Endothelial cell of umbilical vein (primary cell): ENCODE results near the gene CHD9. TPM values are rescaled to one million over a fixed set of nuclear protein-coding genes. Genes with fewer than 3 reads are reported as not detected.

Experiments used
- BruUV-seq: library from RNA; stranded (reverse); fragments of 400-500 nt; replicated peaks from 2 replicates; lab custom pipeline; 2021; lab: Mats Ljungman, UMichigan
- CTCF ChIA-PET: fragments of 300-600, 350-600 bp; sonication (Branson Sonifier 250); formaldehyde crosslinking; loops from one replicate; lab custom pipeline; 2021; ENCODE audit warnings: antibody characterized with exemption, inconsistent platforms; lab: Charles Lee
- POLR2A ChIA-PET: fragments of 300-600, 350-600 bp; sonication (Branson Sonifier 250); formaldehyde crosslinking; loops from one replicate; lab custom pipeline; 2021; ENCODE audit warnings: antibody characterized with exemption, inconsistent platforms; lab: Charles Lee
- DNase-seq: peaks from one replicate; pipeline ENCODE4 v3.0.0-alpha.2; 2011; ENCODE audit warnings: low read depth, low spot score
- FAIRE-seq: peaks from 2 replicates; lab custom pipeline; 2011; peaks lifted over from hg19 to GRCh38; lab: Jason Lieb, UNC
- H2AFZ ChIP-seq: 2 replicates; pipeline ENCODE4 v1.6.0; 2012; ENCODE audit warnings: low read depth, low read length, control low read depth, inconsistent platforms
- H3K27ac ChIP-seq: 2 replicates; pipeline ENCODE4 v1.5.1; 2011; ENCODE audit warnings: low read depth, mild to moderate bottlenecking, control low read depth, low read length, moderate library complexity; ENCODE audit not compliant: insufficient read depth
- H3K27me3 ChIP-seq, 2 experiments: 2 replicates each; pipeline versions ENCODE4 v1.6.0 to v1.6.1; 2011; ENCODE audit warnings: low read length in 2 of 2, mixed read lengths in 1 of 2; ENCODE audit not compliant: control insufficient read depth in 2 of 2, insufficient read depth in 2 of 2
- H3K36me3 ChIP-seq, 2 experiments: 2 replicates in 1 of 2; 3 replicates in 1 of 2; pipeline ENCODE4 v1.5.1; 2011; ENCODE audit warnings: low read length in 2 of 2, mild to moderate bottlenecking in 1 of 2, moderate library complexity in 1 of 2; ENCODE audit not compliant: control insufficient read depth in 2 of 2, insufficient read depth in 2 of 2; ENCODE audit errors: extremely low read depth in 1 of 2
- H3K4me1 ChIP-seq: 3 replicates; pipeline ENCODE4 v1.5.1; 2011; ENCODE audit warnings: mild to moderate bottlenecking, low read length; ENCODE audit not compliant: control insufficient read depth, insufficient read depth; ENCODE audit errors: extremely low read depth
- H3K4me2 ChIP-seq: 2 replicates; pipeline ENCODE4 v1.6.1; 2011; ENCODE audit warnings: low read length, control low read depth, mixed read lengths; ENCODE audit not compliant: insufficient read depth
- H3K4me3 ChIP-seq, 3 experiments: fragments of 200-600 bp in 1 of 3; sonication (generic), shearing (Covaris generic) in 1 of 3; replicated peaks in 1 of 3; 2 replicates each; pipeline ENCODE4 v1.5.1; 2011 to 2016; ENCODE audit warnings: control low read depth in 3 of 3, low read length in 3 of 3, mild to moderate bottlenecking in 2 of 3, inconsistent platforms in 1 of 3, low read depth in 1 of 3, moderate library complexity in 1 of 3; ENCODE audit not compliant: insufficient read depth in 1 of 3
- H3K79me2 ChIP-seq: 2 replicates; pipeline ENCODE4 v1.6.0; 2012; ENCODE audit warnings: low read length, inconsistent platforms; ENCODE audit not compliant: control insufficient read depth, insufficient read depth
- H3K9ac ChIP-seq: replicated peaks from 2 replicates; pipeline ENCODE3; 2011; ENCODE audit warnings: low read length, control low read depth; ENCODE audit not compliant: insufficient read depth; ENCODE audit errors: extremely low read depth
- H3K9me1 ChIP-seq: replicated peaks from 3 replicates; pipeline ENCODE4 v1.6.0; 2011; ENCODE audit warnings: mild to moderate bottlenecking, low read length; ENCODE audit not compliant: control insufficient read depth, insufficient read depth; ENCODE audit errors: extremely low read depth
- H3K9me3 ChIP-seq: replicated peaks from 2 replicates; pipeline ENCODE4 v1.5.1; 2012; ENCODE audit warnings: low read length, inconsistent platforms; ENCODE audit not compliant: control insufficient read depth, insufficient read depth
- H4K20me1 ChIP-seq: replicated peaks from 2 replicates; pipeline ENCODE3; 2011; ENCODE audit warnings: mild to moderate bottlenecking, low read length; ENCODE audit not compliant: control insufficient read depth, insufficient read depth; ENCODE audit errors: extremely low read depth
- EZH2 ChIP-seq: IDR thresholded peaks from 2 replicates; pipeline ENCODE4 v1.6.1; 2012; ENCODE audit warnings: borderline replicate concordance, low read depth, mild to moderate bottlenecking, moderate library complexity, low read length, inconsistent platforms; ENCODE audit not compliant: severe bottlenecking
- FOS ChIP-seq: IDR thresholded peaks from 2 replicates; pipeline ENCODE4 v1.6.1; 2011; ENCODE audit warnings: mild to moderate bottlenecking, low read length, moderate library complexity, borderline replicate concordance; ENCODE audit not compliant: insufficient read depth
- GATA2 ChIP-seq: IDR thresholded peaks from 2 replicates; pipeline ENCODE4 v1.7.0; 2011; ENCODE audit warnings: low read depth, mild to moderate bottlenecking, moderate library complexity, mixed read lengths, low read length; ENCODE audit not compliant: insufficient read length, insufficient read depth
- JUN ChIP-seq: IDR thresholded peaks from 2 replicates; pipeline ENCODE4 v1.6.1; 2011; ENCODE audit warnings: borderline replicate concordance, low read depth; ENCODE audit not compliant: insufficient read length, insufficient read depth
- MAX ChIP-seq: IDR thresholded peaks from 2 replicates; pipeline ENCODE4 v1.6.1; 2011; ENCODE audit not compliant: insufficient read depth, insufficient read length
- MYC ChIP-seq: IDR thresholded peaks from one replicate; pipeline ENCODE4 v1.6.1; 2011; ENCODE audit warnings: mild to moderate bottlenecking, low read depth, low read length
- POLR2A ChIP-seq: IDR thresholded peaks from 2 replicates; pipeline ENCODE4 v1.6.1; 2012; ENCODE audit warnings: low read depth, mild to moderate bottlenecking, control low read depth, low read length
- POLR2AphosphoS5 ChIP-seq: IDR thresholded peaks from 2 replicates; pipeline ENCODE4 v1.6.1; 2012; ENCODE audit warnings: low read depth, mild to moderate bottlenecking, control low read depth, low read length, moderate library complexity; ENCODE audit not compliant: insufficient read depth
- dilution Hi-C: fragments of 300-500 bp; cut with MboI; formaldehyde crosslinking; loops from one replicate; pipeline ENCODE4 v1.15.0; 2019; ENCODE audit warnings: low sequenced_read_pairs; ENCODE audit not compliant: extremely low pct_ligation_motif_present
- intact Hi-C: fragments of 100-400 bp; cut with micrococcal nuclease; formaldehyde crosslinking; loops from one replicate; pipeline ENCODE4 v1.10.0; 2022
- polyA plus RNA-seq, 4 experiments: library from polyadenylated mRNA; depleted of rRNA in 3 of 4; stranded (reverse) in 3 of 4; unstranded in 1 of 4; fragments of >200 nt; gene quantifications; 2 replicates each; pipeline versions ENCODE4 v1.2.1 to v1.2.3, GENCODE V29; 2011 to 2012; ENCODE audit warnings: missing spikeins in 1 of 4
- total RNA-seq: library from RNA; stranded (reverse); gene quantifications from 2 replicates; pipeline ENCODE4 v1.2.3, GENCODE V29; 2021
- TF ChIP-seq, protein P1 (sequence below), 2 donors: IDR thresholded peaks; 1 replicate in 1 of 2; 2 replicates in 1 of 2; pipeline ENCODE4 v1.5.1; 2011; ENCODE audit warnings: low read length in 2 of 2, mild to moderate bottlenecking in 2 of 2, moderate library complexity in 2 of 2, control low read depth in 1 of 2, inconsistent platforms in 1 of 2, low read depth in 1 of 2; ENCODE audit not compliant: insufficient read depth in 1 of 2; ENCODE audit errors: extremely low read depth in 1 of 2

Gene CHD9
- total and polyA plus RNA-seq, 2 donors (not counting 3 experiments of a cell fraction or from before 2014, with no cell fraction given), result 9.9 to 59.2 TPM

- dilution Hi-C loops, result no loop called here
- ChIA-PET POLR2A (no interaction called here), CTCF (interaction anchor here (1.4 to 2.0 kb wide), 2 partner anchors 19 to 1165 kb away, joined by 3 to 6 read pairs; no protein-coding TSS in a partner anchor)
- no peaks in the 10 kb centered on the region for H3K9me1 ChIP-seq
- FAIRE-seq (no peak), DNase-seq (no peak)
- H3K79me2 ChIP-seq, result no peaks in the 10 kb centered on the region
- no TSS peak for BruUV-seq
- H3K4me3 ChIP-seq, result no peak overlapping the region
- no peak for TF ChIP-seq JUN
- TF ChIP-seq MYC, result no peak
- TF ChIP-seq POLR2AphosphoS5, result no peak
- no peak for TF ChIP-seq POLR2A
- no peak for TF ChIP-seq MAX
- no peak for TF ChIP-seq FOS
- no peak for TF ChIP-seq GATA2
- TF ChIP-seq, protein P1, sequence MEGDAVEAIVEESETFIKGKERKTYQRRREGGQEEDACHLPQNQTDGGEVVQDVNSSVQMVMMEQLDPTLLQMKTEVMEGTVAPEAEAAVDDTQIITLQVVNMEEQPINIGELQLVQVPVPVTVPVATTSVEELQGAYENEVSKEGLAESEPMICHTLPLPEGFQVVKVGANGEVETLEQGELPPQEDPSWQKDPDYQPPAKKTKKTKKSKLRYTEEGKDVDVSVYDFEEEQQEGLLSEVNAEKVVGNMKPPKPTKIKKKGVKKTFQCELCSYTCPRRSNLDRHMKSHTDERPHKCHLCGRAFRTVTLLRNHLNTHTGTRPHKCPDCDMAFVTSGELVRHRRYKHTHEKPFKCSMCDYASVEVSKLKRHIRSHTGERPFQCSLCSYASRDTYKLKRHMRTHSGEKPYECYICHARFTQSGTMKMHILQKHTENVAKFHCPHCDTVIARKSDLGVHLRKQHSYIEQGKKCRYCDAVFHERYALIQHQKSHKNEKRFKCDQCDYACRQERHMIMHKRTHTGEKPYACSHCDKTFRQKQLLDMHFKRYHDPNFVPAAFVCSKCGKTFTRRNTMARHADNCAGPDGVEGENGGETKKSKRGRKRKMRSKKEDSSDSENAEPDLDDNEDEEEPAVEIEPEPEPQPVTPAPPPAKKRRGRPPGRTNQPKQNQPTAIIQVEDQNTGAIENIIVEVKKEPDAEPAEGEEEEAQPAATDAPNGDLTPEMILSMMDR (IDR thresholded peaks at IDR 0.05; ENCODE audit: extremely low read depth in 1 of 2, insufficient read depth in 1 of 2, low read depth in 1 of 2, low read length in 2 of 2), result no peak
- no peak for TF ChIP-seq EZH2
- H3K9ac ChIP-seq, result no peak overlapping the region
- H3K27ac ChIP-seq, result no peak overlapping the region
- H3K4me2 ChIP-seq, result no peak overlapping the region
- H3K36me3 ChIP-seq, result no peaks in the 10 kb centered on the region
- no peaks in the 10 kb centered on the region for H3K4me1 ChIP-seq
- H3K9me3 ChIP-seq, result no peaks in the 10 kb centered on the region
- no peaks in the 10 kb centered on the region for H3K27me3 ChIP-seq
- intact Hi-C loops, result no loop called here
- no peak overlapping the region for H2AFZ ChIP-seq
- H4K20me1 ChIP-seq, result no peaks in the 10 kb centered on the region
Observed at GRCh38 chr16:53357208-53357586, 302.4 kb downstream of the CHD9 start.
